Measurements from ENCODE around the gene MOK.
"Not testable (repeated sequence)": the region's sequence is repeated elsewhere in the genome, so short reads cannot be mapped to it uniquely, and the experiment has no call there.

The MOK gene

GRCh38 chr14:102304611-102305506, at the start of gene MOK:
MOK (minus strand) TSS chr14:102305164; CDS start chr14:102304968, 196 bp downstream.
- peak; percentile 92 for DNase-seq (ENCODE audit: low read depth)

GRCh38 chr14:102353126-102353619, 48.2 kb upstream of the MOK start:
- no peak for DNase-seq (ENCODE audit: low read depth)

- no peak for DNase-seq (ENCODE audit: low read depth)
Measured at GRCh38 chr14:102352213-102352612, 47.2 kb upstream of the MOK start.

GRCh38 chr14:102351593-102351992, 46.6 kb upstream of the MOK start:
- not testable (repeated sequence) for DNase-seq (ENCODE audit: low read depth)

GRCh38 chr14:102351023-102351422, 46.1 kb upstream of the MOK start:
- DNase-seq (ENCODE audit: low read depth): no peak

GRCh38 chr14:102348376-102348775, 43.4 kb upstream of the MOK start:
- DNase-seq (ENCODE audit: low read depth): no peak

GRCh38 chr14:102346645-102347044, 41.7 kb upstream of the MOK start:
- DNase-seq (ENCODE audit: low read depth): no peak

- DNase-seq (ENCODE audit: low read depth): no peak
Measured at GRCh38 chr14:102345232-102345631, 40.3 kb upstream of the MOK start.

GRCh38 chr14:102344485-102344884, 39.5 kb upstream of the MOK start:
- DNase-seq (ENCODE audit: low read depth): no peak

GRCh38 chr14:102344084-102344483, 39.1 kb upstream of the MOK start:
- DNase-seq (ENCODE audit: low read depth): no peak

- DNase-seq (ENCODE audit: low read depth): no peak
Measured at GRCh38 chr14:102342238-102342637, 37.3 kb upstream of the MOK start.

GRCh38 chr14:102341566-102341965, 36.6 kb upstream of the MOK start:
- no peak for DNase-seq (ENCODE audit: low read depth)

GRCh38 chr14:102338724-102339123, 33.8 kb upstream of the MOK start:
- DNase-seq (ENCODE audit: low read depth): no peak

GRCh38 chr14:102335163-102335562, 30.2 kb upstream of the MOK start:
- no peak for DNase-seq (ENCODE audit: low read depth)

- no peak for DNase-seq (ENCODE audit: low read depth)
Measured at GRCh38 chr14:102333795-102334705, 29.1 kb upstream of the MOK start.

GRCh38 chr14:102333390-102333789, 28.4 kb upstream of the MOK start:
- DNase-seq (ENCODE audit: low read depth): no peak

- no peak for DNase-seq (ENCODE audit: low read depth)
Measured at GRCh38 chr14:102330806-102331205, 25.8 kb upstream of the MOK start.

- not testable (repeated sequence) for DNase-seq (ENCODE audit: low read depth)
Measured at GRCh38 chr14:102329381-102329780, 24.4 kb upstream of the MOK start.

- DNase-seq (ENCODE audit: low read depth): no peak
Measured at GRCh38 chr14:102326583-102326982, 21.6 kb upstream of the MOK start.

GRCh38 chr14:102325791-102326345, 20.9 kb upstream of the MOK start:
- DNase-seq (ENCODE audit: low read depth): no peak

- DNase-seq (ENCODE audit: low read depth): no peak
Measured at GRCh38 chr14:102323102-102323501, 18.1 kb upstream of the MOK start.
